ENCODE measurements around the gene DNAH5.

DNA sequence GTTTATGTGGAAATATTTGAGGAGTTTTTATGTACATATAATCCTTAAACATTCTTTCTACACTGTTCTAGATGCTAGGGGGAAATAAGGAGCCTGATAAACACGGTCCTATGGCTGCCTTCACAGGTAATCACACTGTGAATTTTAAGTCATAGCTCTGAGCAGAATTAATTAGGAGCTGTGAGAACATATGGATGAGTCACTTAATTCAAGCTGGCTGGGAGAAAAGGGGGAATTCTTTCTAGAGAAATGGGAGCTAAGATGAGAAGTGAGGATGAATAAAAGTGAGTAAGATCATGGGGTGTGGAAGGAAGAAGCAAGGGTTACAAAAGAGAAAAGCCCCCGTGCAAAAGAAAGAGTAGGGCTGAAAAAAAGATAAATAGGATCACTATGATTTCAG, 290.8 kb downstream of the DNAH5 start:
- no peak for TF ChIP-seq CREB1 (IDR thresholded peaks at IDR 0.05; ENCODE audit: low read depth)
- TF ChIP-seq MAX (IDR thresholded peaks at IDR 0.05) = no peak
- no peak for TF ChIP-seq YY1 (IDR thresholded peaks at IDR 0.05; ENCODE audit: low read depth)
- TF ChIP-seq NFIC (IDR thresholded peaks at IDR 0.05) = no peak
- no peak for TF ChIP-seq RAD21 (IDR thresholded peaks at IDR 0.05; ENCODE audit: low read depth)
- TF ChIP-seq, protein P1, sequence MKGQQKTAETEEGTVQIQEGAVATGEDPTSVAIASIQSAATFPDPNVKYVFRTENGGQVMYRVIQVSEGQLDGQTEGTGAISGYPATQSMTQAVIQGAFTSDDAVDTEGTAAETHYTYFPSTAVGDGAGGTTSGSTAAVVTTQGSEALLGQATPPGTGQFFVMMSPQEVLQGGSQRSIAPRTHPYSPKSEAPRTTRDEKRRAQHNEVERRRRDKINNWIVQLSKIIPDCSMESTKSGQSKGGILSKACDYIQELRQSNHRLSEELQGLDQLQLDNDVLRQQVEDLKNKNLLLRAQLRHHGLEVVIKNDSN (IDR thresholded peaks at IDR 0.05) = no peak
- no peak for TF ChIP-seq EP300 (IDR thresholded peaks at IDR 0.05; ENCODE audit: borderline replicate concordance)
- TF ChIP-seq TAF1 (IDR thresholded peaks at IDR 0.05; ENCODE audit: low read depth) = no peak
- no peak for TF ChIP-seq FOXM1 (IDR thresholded peaks at IDR 0.05; ENCODE audit: borderline replicate concordance, low read depth)

All from Ishikawa (cell line).